Measurements from ENCODE around the gene EFR3B.
"Not testable (repeated sequence)": the region's sequence is repeated elsewhere in the genome, so short reads cannot be mapped to it uniquely, and the experiment has no call there.

Gene EFR3B

DNA sequence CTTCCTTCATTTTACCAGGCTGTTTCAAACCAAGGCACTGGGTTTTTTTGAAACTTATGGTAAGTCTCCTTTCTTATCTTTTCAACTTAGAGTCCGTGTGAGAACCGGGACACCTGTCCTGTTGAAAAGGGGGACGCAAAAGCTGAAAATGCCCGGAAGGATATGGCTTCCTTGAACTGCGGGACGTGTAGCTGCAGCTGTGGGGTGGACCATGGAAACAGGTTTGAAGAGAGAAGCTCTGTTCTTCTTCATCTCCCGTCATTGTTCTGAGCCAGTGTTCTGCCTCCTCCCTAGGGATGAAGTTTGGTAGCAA, 40.6 kb upstream of the EFR3B start:
- in situ Hi-C loops (cut with MboI; ENCODE audit: low sequenced_read_pairs, unreplicated experiment) = no loop called here
- TF ChIP-seq, protein P1, sequence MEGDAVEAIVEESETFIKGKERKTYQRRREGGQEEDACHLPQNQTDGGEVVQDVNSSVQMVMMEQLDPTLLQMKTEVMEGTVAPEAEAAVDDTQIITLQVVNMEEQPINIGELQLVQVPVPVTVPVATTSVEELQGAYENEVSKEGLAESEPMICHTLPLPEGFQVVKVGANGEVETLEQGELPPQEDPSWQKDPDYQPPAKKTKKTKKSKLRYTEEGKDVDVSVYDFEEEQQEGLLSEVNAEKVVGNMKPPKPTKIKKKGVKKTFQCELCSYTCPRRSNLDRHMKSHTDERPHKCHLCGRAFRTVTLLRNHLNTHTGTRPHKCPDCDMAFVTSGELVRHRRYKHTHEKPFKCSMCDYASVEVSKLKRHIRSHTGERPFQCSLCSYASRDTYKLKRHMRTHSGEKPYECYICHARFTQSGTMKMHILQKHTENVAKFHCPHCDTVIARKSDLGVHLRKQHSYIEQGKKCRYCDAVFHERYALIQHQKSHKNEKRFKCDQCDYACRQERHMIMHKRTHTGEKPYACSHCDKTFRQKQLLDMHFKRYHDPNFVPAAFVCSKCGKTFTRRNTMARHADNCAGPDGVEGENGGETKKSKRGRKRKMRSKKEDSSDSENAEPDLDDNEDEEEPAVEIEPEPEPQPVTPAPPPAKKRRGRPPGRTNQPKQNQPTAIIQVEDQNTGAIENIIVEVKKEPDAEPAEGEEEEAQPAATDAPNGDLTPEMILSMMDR (IDR thresholded peaks at IDR 0.05; ENCODE audit: borderline replicate concordance, control extremely low read depth, extremely low read depth, insufficient read depth, missing control alignments) = no peak

DNA sequence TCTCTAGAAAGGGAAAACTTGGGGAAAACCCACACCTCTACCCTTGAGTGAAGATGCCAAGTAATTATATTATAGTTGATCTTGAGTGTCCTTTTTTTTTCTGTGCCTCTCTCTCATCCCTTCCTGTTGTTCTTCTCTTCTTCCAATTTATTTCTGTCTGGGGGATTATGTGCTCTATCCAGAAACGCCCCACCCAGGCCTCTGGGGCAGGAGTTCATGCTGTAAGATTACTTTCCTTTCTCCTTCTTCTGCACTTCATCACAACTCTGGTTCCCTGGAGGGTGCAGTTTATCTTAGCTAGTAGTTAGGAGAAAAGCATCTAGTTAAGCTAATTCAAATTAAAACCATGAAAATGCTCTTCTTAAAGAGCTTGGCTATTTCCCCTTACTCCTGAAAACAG, 39.8 kb upstream of the EFR3B start:
- DNase-seq (ENCODE audit: low spot score) = no peak
- in situ Hi-C loops (cut with MboI; ENCODE audit: low sequenced_read_pairs, unreplicated experiment) = no loop called here
- TF ChIP-seq, protein P1 (IDR thresholded peaks at IDR 0.05; ENCODE audit: borderline replicate concordance, control extremely low read depth, extremely low read depth, insufficient read depth, missing control alignments) = no peak

More for the DNA sequence above, 40.6 kb upstream of the EFR3B start:
- DNase-seq (ENCODE audit: low spot score) = no peak

DNA sequence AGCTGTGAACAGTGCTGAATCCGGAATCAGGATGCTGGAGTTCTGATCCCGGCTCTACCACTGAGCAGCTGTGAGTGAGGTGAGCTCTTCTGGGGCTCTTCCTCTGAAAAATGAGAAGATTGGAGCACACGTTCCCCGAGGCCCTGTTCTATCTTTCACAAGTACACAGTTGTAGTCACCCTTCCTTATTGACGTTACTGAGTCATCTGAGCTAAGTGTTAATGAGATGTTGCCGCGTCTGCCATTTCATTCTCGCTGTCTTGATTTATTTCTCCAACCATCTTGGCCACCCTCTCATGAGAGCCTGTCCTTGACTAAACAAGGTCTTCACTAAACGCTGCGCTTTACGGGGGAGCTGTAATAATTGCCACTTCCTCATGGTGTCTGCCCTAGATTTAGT, 31.9 kb upstream of the EFR3B start:
- TF ChIP-seq, protein P1 (IDR thresholded peaks at IDR 0.05; ENCODE audit: borderline replicate concordance, control extremely low read depth, extremely low read depth, insufficient read depth, missing control alignments) = no peak
- no peak for DNase-seq (ENCODE audit: low spot score)

DNA sequence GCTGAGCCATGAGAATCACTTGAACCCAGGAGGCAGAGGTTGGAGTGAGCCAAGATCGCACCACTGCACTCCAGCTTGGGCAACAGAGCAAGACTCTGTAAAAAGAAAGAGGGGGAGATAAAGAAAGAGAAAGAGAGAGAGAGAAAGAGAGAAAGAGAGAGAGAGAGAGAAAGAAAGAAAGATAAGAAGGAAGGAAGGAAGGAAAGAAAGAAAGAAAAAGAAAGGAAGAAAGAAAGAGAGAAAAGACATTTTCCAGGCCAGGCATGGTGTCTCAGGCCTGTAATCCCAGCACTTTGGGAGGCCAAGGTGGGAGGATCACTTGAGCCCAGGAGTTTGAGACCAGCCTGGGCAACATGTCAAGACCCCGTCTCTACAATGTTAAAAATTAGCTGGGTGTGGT, 30.5 kb upstream of the EFR3B start:
- DNase-seq (ENCODE audit: low spot score); in situ Hi-C loops (cut with MboI; ENCODE audit: low sequenced_read_pairs, unreplicated experiment): not testable (repeated sequence)

More for the DNA sequence above, 31.9 kb upstream of the EFR3B start:
- in situ Hi-C loops (cut with MboI; ENCODE audit: low sequenced_read_pairs, unreplicated experiment) = no loop called here

DNA sequence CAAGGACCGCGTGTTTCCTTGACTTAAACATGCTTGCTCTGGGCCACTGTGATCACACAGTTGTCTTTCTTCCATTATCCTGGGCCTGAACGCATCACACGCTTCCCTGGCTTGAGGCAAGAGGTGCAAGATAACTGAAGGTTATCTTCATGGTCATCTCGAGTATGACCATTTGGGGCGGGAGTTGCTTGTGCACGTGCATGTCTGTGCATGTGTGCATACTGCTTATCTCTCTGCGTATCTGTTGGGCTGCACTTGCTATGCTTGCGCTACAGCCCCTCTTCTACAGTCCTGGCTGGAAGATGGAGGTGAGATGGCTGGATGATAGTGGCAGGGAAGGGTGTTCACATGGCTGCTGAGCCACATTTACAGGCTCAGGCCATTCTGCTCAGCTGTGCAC, 27.2 kb upstream of the EFR3B start:
- no peak for DNase-seq (ENCODE audit: low spot score)

DNA sequence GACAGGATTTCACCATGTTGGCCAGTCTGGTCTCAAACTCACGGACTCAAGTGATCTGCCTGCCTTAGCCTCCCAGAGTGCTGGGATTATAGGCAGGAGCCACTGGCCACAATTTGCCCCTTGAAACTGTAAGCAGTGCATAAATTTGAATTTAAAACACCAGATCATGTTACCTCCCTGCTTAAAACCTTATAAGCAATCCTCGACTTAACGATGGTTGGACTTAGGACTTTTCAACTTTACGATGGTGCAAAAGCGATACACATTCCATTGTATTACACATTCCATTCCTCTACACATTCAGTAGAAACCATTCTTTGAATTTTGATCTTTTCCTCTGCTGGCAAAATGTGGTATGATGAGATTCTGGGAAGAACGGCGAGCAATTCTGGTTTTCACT, 23.2 kb upstream of the EFR3B start:
- DNase-seq (ENCODE audit: low spot score) = no peak
- TF ChIP-seq, protein P1 (IDR thresholded peaks at IDR 0.05; ENCODE audit: borderline replicate concordance, control extremely low read depth, extremely low read depth, insufficient read depth, missing control alignments) = no peak
- in situ Hi-C loops (cut with MboI; ENCODE audit: low sequenced_read_pairs, unreplicated experiment) = no loop called here

More for the DNA sequence above, 27.2 kb upstream of the EFR3B start:
- TF ChIP-seq, protein P1 (IDR thresholded peaks at IDR 0.05; ENCODE audit: borderline replicate concordance, control extremely low read depth, extremely low read depth, insufficient read depth, missing control alignments) = no peak
- in situ Hi-C loops (cut with MboI; ENCODE audit: low sequenced_read_pairs, unreplicated experiment) = no loop called here

DNA sequence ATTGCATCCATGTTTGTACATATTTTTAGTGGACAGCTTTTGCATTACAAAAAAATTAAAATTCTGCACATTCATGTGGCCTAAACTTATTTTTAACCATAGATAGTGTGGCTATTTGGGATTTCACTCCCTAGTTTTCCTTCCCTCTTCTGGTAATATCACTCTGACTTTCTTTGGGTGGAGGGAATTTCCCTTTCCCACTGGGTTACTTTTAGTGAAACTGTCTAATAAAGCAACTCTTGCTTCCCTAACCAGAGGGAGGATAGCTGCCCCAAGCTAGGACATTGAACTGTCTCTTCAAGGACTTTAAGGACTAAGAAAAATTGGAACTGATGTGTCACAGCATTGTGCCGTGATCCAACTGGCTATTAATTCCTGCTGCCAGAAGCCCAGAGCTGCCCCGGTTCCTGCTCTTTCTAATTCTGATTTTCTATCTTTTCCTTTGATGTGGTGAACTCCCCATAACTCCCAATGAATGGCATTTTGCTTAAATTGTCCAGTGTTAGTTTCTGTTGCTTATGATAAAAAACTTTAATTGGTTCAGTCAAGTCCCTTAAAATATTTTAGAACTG, 20.0 kb upstream of the EFR3B start:
- TF ChIP-seq, protein P1 (IDR thresholded peaks at IDR 0.05; ENCODE audit: borderline replicate concordance, control extremely low read depth, extremely low read depth, insufficient read depth, missing control alignments) = no peak
- in situ Hi-C loops (cut with MboI; ENCODE audit: low sequenced_read_pairs, unreplicated experiment) = no loop called here

More for the DNA sequence above, 20.0 kb upstream of the EFR3B start:
- no peak for DNase-seq (ENCODE audit: low spot score)
